C4-2B (cell line): ENCODE measurements around the gene RPS15A.

Experiments used
- ZFX ChIP-seq: fragments of 450-650 bp; IDR thresholded peaks from 2 replicates; pipeline ENCODE4 v1.6.1; 2017
- TF ChIP-seq, protein P1 (sequence below): fragments of 450-650 bp; conservative IDR thresholded peaks from 2 replicates; pipeline ENCODE4 v1.5.1; 2017; ENCODE audit warnings: mild to moderate bottlenecking

DNA sequence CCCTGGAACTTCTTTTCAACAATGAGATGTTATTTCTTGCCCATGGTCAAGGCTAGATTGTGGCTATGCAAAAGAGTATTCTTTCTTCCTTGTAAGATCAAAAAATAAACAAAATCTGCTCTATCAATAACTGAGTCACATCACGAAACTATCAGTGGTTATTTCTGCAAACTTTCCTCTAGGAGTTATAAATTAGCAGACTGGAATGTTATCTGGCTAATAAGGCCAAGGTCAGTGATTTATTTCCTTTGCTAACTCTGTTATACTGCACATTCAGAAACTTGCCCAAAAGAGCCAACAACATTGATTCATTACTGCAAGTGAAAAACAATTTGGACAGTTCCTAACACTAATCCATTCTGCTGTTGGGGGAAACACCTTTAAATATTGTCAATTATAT is 6.2 kb upstream of the RPS15A start:
- TF ChIP-seq, protein P1, sequence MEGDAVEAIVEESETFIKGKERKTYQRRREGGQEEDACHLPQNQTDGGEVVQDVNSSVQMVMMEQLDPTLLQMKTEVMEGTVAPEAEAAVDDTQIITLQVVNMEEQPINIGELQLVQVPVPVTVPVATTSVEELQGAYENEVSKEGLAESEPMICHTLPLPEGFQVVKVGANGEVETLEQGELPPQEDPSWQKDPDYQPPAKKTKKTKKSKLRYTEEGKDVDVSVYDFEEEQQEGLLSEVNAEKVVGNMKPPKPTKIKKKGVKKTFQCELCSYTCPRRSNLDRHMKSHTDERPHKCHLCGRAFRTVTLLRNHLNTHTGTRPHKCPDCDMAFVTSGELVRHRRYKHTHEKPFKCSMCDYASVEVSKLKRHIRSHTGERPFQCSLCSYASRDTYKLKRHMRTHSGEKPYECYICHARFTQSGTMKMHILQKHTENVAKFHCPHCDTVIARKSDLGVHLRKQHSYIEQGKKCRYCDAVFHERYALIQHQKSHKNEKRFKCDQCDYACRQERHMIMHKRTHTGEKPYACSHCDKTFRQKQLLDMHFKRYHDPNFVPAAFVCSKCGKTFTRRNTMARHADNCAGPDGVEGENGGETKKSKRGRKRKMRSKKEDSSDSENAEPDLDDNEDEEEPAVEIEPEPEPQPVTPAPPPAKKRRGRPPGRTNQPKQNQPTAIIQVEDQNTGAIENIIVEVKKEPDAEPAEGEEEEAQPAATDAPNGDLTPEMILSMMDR: no peak
- TF ChIP-seq ZFX: no peak
